AG09309 (cell line): ENCODE results near the gene PDE8B.

Source experiments
- DNase-seq: peaks from one replicate; pipeline ENCODE4 v3.0.0-alpha.2; 2010; ENCODE audit warnings: low read depth
- H3K4me3 ChIP-seq: 2 replicates; pipeline ENCODE4 v1.5.1; 2011; ENCODE audit warnings: mild to moderate bottlenecking, low read depth, low read length, moderate library complexity; ENCODE audit not compliant: control insufficient read depth
- CTCF ChIP-seq: IDR thresholded peaks from 2 replicates; pipeline ENCODE4 v1.5.1; 2011; ENCODE audit warnings: mild to moderate bottlenecking, low read depth, low read length, inconsistent platforms; ENCODE audit not compliant: insufficient read depth, control insufficient read depth; ENCODE audit errors: missing control alignments

PDE8B gene

GRCh38 chr5:77359231-77359630 lies 148.8 kb downstream of the PDE8B start:
- no peak overlapping the region for H3K4me3 ChIP-seq
- no peak for TF ChIP-seq CTCF
- DNase-seq, result no peak

- no peak overlapping the region for H3K4me3 ChIP-seq
- DNase-seq, result no peak
- TF ChIP-seq CTCF, result no peak
Measured at GRCh38 chr5:77360381-77360780, 149.9 kb downstream of the PDE8B start.

- TF ChIP-seq CTCF, result no peak
- H3K4me3 ChIP-seq, result no peak overlapping the region
- no peak for DNase-seq
Measured at GRCh38 chr5:77360973-77361372, 150.5 kb downstream of the PDE8B start.

- DNase-seq, result no peak
- H3K4me3 ChIP-seq, result no peak overlapping the region
- no peak for TF ChIP-seq CTCF
Measured at GRCh38 chr5:77366717-77367500, 156.4 kb downstream of the PDE8B start.

GRCh38 chr5:77367741-77368140 lies 157.3 kb downstream of the PDE8B start:
- no peak for TF ChIP-seq CTCF
- H3K4me3 ChIP-seq, result no peak overlapping the region
- DNase-seq, result no peak

- H3K4me3 ChIP-seq, result no peak overlapping the region
- DNase-seq, result no peak
- TF ChIP-seq CTCF, result no peak
Measured at GRCh38 chr5:77368367-77368766, 157.9 kb downstream of the PDE8B start.
